Measurements from ENCODE around the gene TMEM126B.
A peak's percentile ranks its signal among the peaks of the same experiment; 100 is the strongest.

DNA sequence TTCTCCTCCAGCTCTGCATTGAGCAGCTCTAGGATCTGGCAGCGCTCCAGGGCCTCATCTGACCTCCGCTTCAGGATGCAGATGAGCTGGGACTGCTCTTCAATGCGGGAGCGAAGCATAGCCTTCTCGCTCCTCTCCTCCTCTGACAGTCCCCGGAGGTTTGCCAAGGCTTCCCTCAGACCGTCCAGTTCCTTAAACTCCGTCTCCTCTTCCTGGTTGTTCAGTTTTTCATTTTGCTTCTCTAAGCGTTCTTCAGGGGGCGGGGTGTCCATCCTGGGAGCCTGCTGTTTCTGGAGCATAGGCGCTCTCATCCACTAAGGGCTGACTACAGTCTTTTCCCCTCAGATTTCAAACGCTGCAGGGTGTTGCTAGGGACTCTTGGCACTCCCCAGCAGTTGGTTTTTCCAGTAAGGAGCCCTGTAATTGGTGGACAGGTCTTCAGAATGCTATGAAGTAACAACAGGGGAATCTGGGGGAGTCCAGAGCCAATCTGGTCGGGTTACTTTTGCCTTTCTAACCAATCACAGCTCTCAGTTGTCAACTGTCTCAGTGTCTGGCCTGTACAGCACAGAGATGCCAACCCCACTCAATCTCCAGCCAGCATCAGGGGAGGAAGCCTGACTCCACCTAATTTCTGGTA, 57.5 kb downstream of the TMEM126B start, which contains the start of gene CCDC89:
- TF ChIP-seq POLR2A (IDR thresholded peaks at IDR 0.05) = no peak
- TF ChIP-seq, protein P1, sequence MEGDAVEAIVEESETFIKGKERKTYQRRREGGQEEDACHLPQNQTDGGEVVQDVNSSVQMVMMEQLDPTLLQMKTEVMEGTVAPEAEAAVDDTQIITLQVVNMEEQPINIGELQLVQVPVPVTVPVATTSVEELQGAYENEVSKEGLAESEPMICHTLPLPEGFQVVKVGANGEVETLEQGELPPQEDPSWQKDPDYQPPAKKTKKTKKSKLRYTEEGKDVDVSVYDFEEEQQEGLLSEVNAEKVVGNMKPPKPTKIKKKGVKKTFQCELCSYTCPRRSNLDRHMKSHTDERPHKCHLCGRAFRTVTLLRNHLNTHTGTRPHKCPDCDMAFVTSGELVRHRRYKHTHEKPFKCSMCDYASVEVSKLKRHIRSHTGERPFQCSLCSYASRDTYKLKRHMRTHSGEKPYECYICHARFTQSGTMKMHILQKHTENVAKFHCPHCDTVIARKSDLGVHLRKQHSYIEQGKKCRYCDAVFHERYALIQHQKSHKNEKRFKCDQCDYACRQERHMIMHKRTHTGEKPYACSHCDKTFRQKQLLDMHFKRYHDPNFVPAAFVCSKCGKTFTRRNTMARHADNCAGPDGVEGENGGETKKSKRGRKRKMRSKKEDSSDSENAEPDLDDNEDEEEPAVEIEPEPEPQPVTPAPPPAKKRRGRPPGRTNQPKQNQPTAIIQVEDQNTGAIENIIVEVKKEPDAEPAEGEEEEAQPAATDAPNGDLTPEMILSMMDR (IDR thresholded peaks at IDR 0.05) = no peak
- peak; percentile 52 to 60 for TF ChIP-seq POLR2AphosphoS5 (IDR thresholded peaks at IDR 0.05; ENCODE audit: insufficient read depth in 1 of 2, low read depth in 1 of 2)

Measured in vagina (tissue), 2 donors.